NCI-H1694 (cell line): ENCODE data around the gene CNIH3.

Experiments
- DNase-seq: peaks from one replicate; lab custom pipeline; 2025; lab: John Stamatoyannopoulos, UW

CNIH3 gene

GRCh38 chr1:224744521-224744920 is 128.4 kb downstream of the CNIH3 start:
- DNase-seq: no peak

GRCh38 chr1:224745394-224745793 is 129.3 kb downstream of the CNIH3 start:
- no peak for DNase-seq

- DNase-seq: no peak
Measured at GRCh38 chr1:224745924-224746323, 129.8 kb downstream of the CNIH3 start.

- peak; percentile 65 for DNase-seq
Measured at GRCh38 chr1:224747578-224747977, 131.5 kb downstream of the CNIH3 start.

- no peak for DNase-seq
Measured at GRCh38 chr1:224749916-224750315, 133.8 kb downstream of the CNIH3 start.

GRCh38 chr1:224751624-224752311 is 135.7 kb downstream of the CNIH3 start:
- no peak for DNase-seq

- DNase-seq: no peak
Measured at GRCh38 chr1:224753491-224753890, 137.4 kb downstream of the CNIH3 start.

- DNase-seq: no peak
Measured at GRCh38 chr1:224755586-224755985, 139.5 kb downstream of the CNIH3 start.

- no peak for DNase-seq
Measured at GRCh38 chr1:224757508-224757907, 141.4 kb downstream of the CNIH3 start.

GRCh38 chr1:224759135-224759534 is 143.0 kb downstream of the CNIH3 start:
- DNase-seq: no peak

GRCh38 chr1:224759681-224760091 is 143.6 kb downstream of the CNIH3 start:
- DNase-seq: no peak

GRCh38 chr1:224760163-224760562 is 144.0 kb downstream of the CNIH3 start:
- DNase-seq: no peak

GRCh38 chr1:224761245-224761644 is 145.1 kb downstream of the CNIH3 start:
- DNase-seq: no peak

- DNase-seq: no peak
Measured at GRCh38 chr1:224762046-224762445, 145.9 kb downstream of the CNIH3 start.

- DNase-seq: no peak
Measured at GRCh38 chr1:224762701-224763100, 146.6 kb downstream of the CNIH3 start.

- no peak for DNase-seq
Measured at GRCh38 chr1:224763126-224763775, 147.1 kb downstream of the CNIH3 start.

- DNase-seq: no peak
Measured at GRCh38 chr1:224766266-224766665, 150.1 kb downstream of the CNIH3 start.

- no peak for DNase-seq
Measured at GRCh38 chr1:224767031-224767430, 150.9 kb downstream of the CNIH3 start.

- DNase-seq: no peak
Measured at GRCh38 chr1:224767676-224768075, 151.6 kb downstream of the CNIH3 start.

GRCh38 chr1:224768971-224769370 is 152.9 kb downstream of the CNIH3 start:
- DNase-seq: no peak

GRCh38 chr1:224769452-224770335 is 153.6 kb downstream of the CNIH3 start:
- no peak for DNase-seq

GRCh38 chr1:224770336-224770693 is 154.2 kb downstream of the CNIH3 start:
- no peak for DNase-seq

GRCh38 chr1:224773646-224774045 is 157.5 kb downstream of the CNIH3 start:
- DNase-seq: no peak
